Measurements from ENCODE around the gene ODAD4. TPM values are rescaled to one million over a fixed set of nuclear protein-coding genes. Genes with fewer than 3 reads are reported as not detected.

ODAD4 gene
- total and polyA plus RNA-seq, 2 of the 8 experiments (the other 6 are each of a cell fraction or from before 2014, with no cell fraction given) = 0.48 to 1.3 TPM

DNA sequence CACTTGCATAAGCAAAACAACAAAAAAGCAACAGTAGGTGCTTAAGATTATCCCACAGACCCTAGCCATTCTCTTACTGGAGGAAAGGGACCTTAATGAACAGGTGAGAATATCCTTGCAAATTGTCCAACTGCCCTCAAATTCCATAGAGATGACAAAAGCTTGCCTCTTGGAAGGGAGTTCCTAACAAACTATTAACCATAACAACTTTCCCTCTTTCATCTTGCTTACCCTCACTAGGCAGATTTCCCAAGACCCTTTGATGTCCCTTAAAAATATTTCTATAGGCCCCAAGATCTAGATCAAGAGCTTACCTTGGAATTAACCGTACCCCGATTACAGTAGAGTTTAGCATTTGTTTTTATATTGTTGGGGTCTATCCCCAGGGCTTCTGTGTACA is 58.0 kb downstream of the ODAD4 start (continued):
- no peak for TF ChIP-seq RNF2 (IDR thresholded peaks at IDR 0.05; ENCODE audit: borderline replicate concordance, low read depth, low read length, missing control alignments, poor library complexity, severe bottlenecking)
- TF ChIP-seq, protein P1, sequence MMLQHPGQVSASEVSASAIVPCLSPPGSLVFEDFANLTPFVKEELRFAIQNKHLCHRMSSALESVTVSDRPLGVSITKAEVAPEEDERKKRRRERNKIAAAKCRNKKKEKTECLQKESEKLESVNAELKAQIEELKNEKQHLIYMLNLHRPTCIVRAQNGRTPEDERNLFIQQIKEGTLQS (IDR thresholded peaks at IDR 0.05; ENCODE audit: insufficient read depth, low read depth, low read length) = no peak

Measured in H1 (cell line).